GM12892 (cell line): ENCODE results near the gene MUC5AC.

ENCODE experiments used
- POLR2A ChIP-seq: IDR thresholded peaks from 2 replicates; pipeline ENCODE4 v1.6.1; 2011; ENCODE audit warnings: low read depth, low read length, control low read depth
- POLR2AphosphoS5 ChIP-seq: IDR thresholded peaks from 2 replicates; pipeline ENCODE4 v1.6.1; 2011; ENCODE audit warnings: low read depth, low read length, control low read depth
- TAF1 ChIP-seq: IDR thresholded peaks from 2 replicates; pipeline ENCODE4 v1.6.1; 2011; ENCODE audit warnings: low read depth, mild to moderate bottlenecking, control low read depth, low read length, borderline replicate concordance

DNA sequence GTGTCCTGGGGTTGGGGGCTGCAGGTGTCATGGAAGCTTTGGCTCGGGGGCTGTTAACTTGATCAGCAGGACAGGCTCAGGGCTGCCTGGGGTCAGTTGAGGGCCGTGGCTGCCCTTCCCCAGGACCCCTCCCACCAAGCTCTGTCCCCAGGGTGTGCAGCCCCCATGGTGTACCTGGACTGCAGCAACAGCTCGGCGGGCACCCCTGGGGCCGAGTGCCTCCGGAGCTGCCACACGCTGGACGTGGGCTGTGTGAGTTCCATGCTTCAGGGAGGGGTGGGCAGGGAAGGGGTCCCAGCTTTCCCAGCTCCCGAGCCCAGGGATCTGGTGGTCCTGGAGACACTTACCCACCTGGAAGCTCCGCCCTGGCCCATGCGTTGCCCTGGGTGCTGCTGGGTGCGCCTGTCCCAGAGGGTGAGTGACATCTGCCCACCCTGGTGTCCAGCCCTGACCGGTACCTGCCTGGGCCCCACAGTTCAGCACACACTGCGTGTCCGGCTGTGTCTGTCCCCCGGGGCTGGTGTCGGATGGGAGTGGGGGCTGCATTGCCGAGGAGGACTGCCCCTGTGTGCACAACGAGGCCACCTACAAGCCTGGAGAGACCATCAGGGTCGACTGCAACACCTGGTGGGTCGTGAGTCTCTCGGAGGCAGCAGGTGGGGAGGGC is 76.4 kb downstream of the MUC5AC start:
- no peak for TF ChIP-seq POLR2AphosphoS5
- TF ChIP-seq POLR2A: no peak
- no peak for TF ChIP-seq TAF1
